CD4-positive, alpha-beta T cell treated with Interleukin-21 for 1 hour (primary cell): ENCODE data around the gene QSOX1.
A peak's percentile ranks its signal among the peaks of the same experiment; 100 is the strongest.
"Not testable (repeated sequence)": the region's sequence is repeated elsewhere in the genome, so short reads cannot be mapped to it uniquely, and the experiment has no call there.

Experiments
- DNase-seq: peaks from one replicate; pipeline ENCODE4 v3.0.0-alpha.2; 2020

Gene QSOX1

GRCh38 chr1:180192172-180192571 is 37.5 kb downstream of the QSOX1 start:
- DNase-seq = peak; percentile 10

- DNase-seq = no peak
Observed at GRCh38 chr1:180193141-180194047, 38.7 kb downstream of the QSOX1 start.

GRCh38 chr1:180194048-180194425 is 39.4 kb downstream of the QSOX1 start:
- no peak for DNase-seq

DNA sequence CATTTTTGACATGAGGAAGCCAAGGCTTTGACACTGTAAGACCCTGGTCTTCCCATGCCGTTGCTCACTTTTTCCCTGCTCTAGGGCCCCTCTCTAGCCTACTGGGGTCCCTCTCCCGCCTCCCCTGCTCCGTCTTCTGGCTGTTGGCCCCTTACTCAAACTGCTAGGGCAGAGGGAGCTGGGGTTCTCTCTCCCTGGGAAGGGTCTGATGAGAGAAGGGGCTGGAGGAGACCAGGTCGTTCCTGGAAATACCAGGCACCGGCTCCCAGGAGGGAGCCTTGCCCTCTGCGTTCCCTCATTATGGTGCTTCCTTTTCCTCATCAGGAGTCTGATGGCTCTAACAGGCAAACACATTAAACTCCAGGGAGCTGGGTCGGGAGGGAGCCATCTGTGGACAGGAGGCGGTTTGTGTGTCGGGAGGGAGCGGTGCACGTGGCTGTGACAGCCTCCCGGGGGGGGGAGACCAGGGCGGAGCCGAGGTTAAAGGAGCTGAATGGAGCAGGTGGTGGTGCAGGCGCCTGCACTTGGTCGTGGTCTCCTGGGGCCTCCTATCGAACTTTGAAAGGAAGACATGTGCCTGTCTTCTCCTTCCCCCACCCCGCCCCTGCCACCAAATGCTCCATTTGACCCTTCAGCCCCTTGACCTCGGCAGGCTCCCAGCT is 40.0 kb downstream of the QSOX1 start:
- no peak for DNase-seq

DNA sequence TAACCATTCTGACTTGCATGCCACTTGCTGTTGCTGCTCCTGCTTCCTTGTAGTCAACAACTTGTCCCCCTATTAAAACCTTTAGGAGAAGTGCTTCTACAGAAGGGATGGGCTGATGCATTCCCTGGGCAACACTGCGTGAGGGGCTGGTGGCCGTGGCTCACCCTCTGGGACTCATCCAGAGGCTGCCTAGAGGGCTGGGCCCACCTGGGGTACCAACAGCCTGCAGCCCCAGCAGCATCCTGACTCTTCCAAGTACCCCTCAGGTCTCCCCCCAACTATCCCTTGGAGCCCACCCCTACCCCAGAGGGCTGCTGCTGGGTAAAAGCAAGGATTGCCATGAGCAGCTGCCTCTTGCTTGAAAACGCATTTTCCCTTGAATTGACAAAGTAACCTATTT is 40.7 kb downstream of the QSOX1 start:
- no peak for DNase-seq

DNA sequence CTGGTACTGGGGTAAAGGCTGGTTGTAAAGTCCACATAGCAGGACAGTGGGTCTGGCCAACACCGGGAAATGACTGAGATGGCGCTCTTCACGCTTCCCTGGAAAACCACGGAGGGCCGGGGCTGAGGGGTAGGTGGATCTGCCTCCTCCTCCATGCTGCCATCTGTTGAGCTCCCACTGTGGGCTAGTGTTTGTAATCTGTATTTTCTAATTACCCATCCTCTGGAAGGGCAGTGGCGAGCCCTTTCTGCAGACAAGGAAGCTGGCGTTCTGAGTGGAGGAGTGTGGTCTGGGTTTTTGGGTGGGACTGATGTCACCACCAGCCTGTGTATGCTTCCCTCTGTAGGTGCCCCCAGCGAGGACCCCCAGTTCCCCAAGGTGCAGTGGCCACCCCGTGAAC is 41.2 kb downstream of the QSOX1 start:
- DNase-seq = no peak

- no peak for DNase-seq
Observed at GRCh38 chr1:180196436-180197003, 41.9 kb downstream of the QSOX1 start.

DNA sequence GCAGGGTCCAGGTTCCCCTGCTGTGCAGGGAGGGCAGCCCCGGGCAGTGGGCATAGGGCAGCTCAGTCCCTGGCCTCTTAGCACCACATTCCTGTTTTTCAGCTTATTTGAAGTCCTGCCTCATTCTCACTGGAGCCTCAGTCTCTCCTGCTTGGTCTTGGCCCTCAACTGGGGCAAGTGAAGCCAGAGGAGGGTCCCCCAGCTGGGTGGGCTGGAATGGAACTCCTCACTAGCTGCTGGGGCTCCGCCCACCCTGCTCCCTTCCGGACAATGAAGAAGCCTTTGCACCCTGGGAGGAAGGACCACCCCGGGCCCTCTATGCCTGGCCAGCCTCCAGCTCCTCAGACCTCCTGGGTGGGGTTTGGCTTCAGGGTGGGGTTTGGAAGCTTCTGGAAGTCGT is 42.6 kb downstream of the QSOX1 start:
- no peak for DNase-seq

DNA sequence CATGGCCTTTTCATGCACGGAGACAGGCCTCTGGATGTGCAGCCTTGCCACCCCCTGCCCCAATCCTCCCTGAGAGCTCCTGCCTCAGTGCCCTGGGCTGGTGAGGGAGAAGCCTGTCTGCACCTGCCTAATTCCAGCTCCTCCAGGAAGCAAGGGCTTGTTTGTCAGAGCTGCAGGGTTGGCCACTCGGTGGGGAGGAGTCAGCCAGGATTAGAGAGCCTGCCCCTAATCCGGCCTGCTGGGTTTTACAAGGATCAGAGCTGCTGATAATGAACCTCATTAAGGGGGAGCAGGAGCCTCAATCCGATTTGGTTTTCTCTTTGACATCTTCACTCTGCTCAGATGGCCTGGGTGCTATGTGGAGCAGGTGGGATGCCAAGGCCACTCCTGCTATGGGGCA is 43.5 kb downstream of the QSOX1 start:
- no peak for DNase-seq

- DNase-seq = no peak
Observed at GRCh38 chr1:180198611-180199010, 43.9 kb downstream of the QSOX1 start.

- DNase-seq = no peak
Observed at GRCh38 chr1:180199018-180199417, 44.3 kb downstream of the QSOX1 start.

GRCh38 chr1:180201451-180202200 is 47.0 kb downstream of the QSOX1 start:
- no peak for DNase-seq

DNA sequence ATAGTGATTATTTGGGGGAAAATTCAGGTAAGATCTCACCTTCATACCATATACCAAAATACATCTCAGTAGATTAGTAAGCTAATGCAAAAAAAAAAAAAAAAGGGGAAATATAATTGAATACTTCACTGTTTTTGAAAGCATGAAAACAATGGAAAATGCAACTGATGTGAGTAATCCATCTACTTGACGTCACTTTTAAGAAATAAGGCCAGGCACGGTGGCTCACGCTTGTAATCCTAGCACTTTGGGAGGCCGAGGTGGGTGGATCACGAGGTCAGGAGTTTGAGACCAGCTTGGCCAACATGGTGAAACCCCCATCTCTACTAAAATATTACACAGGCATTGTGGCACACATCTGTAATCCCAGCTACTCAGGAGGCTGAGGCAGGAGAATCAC is 47.9 kb downstream of the QSOX1 start:
- not testable (repeated sequence) for DNase-seq

DNA sequence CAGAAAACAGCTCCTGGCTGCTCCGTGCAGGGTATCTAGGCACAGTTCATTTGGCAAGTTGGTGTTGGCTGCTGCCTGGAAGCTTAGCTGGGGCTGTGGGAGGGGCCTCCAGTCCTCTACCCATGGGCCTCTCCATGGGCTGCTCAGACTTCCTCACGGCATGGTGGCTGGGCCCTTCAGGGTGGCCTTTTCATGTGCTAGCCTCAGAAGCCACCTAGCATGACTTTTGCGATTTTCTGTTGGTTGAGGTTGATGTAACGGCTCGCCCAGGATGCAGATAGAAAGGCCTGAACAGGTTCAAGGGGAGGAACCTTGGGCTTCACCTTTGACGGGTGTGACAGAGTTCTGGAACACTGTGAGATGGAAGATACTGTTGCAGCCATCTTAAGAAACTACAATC is 49.6 kb downstream of the QSOX1 start:
- DNase-seq = no peak

DNA sequence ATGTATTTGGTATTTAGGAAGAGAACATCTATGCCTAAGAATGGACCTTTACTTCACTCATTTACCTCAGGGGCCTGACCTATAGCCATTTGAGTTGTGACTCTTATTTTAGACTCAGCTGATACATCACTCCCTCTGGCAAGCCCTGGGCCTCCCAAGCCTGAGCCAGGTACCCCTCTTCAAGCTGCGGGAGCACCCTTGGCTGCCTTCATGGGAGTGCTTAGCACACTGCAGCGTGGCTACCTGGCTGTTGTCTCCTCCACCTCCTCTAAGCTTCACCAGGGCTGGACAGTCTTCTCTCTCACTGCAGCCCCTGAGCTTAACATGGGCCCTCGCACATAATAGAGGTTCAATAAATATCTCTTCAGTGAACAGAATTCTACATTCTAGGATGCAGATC is 51.9 kb downstream of the QSOX1 start:
- DNase-seq = no peak

DNA sequence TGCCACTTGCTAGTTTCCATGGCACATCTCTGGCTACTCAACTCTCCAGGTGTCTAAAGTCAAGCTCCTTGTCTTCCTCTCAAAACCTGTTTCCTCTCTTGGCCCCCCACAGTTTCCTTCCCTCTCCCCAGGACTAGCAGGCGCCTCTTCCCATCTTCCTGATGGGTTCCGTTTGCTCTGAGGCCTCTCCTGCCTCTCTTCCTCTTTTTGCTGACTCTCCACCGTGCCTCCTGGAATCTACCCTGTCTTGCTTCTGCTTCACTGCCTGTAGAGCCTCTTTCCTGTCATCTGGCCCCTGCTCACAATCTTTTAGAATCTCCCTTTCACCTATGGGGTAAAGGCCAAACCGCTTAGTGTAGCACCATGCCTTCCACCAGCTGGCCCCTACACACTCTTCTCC is 53.6 kb downstream of the QSOX1 start:
- DNase-seq = no peak

GRCh38 chr1:180210008-180210620 is 55.4 kb downstream of the QSOX1 start:
- no peak for DNase-seq

GRCh38 chr1:180211156-180211859 is 56.6 kb downstream of the QSOX1 start:
- no peak for DNase-seq

- DNase-seq = no peak
Observed at GRCh38 chr1:180211860-180212229, 57.2 kb downstream of the QSOX1 start.

GRCh38 chr1:180213401-180214170 is 58.9 kb downstream of the QSOX1 start:
- peak; percentile 63 for DNase-seq

- DNase-seq = no peak
Observed at GRCh38 chr1:180215856-180216625, 61.4 kb downstream of the QSOX1 start.
